IMR-90 (cell line): ENCODE results near the gene ZDHHC8. TPM values are rescaled to one million over a fixed set of nuclear protein-coding genes. Genes with fewer than 3 reads are reported as not detected.

Experiments used
- ATAC-seq: fragments of 200-7000 bp; cut with Tn5 transposase; 2 replicates; pipeline ENCODE4 v1.9.1; 2020; ENCODE audit warnings: low read depth, mild to moderate bottlenecking, moderate library complexity
- BruUV-seq: library from RNA; stranded (reverse); fragments of 400-500 nt; replicated peaks from 2 replicates; lab custom pipeline; 2021; lab: Mats Ljungman, UMichigan
- CTCF ChIA-PET: fragments of 300-600 bp; formaldehyde crosslinking; extraction: SDS; loops from one replicate; lab custom pipeline; 2021; ENCODE audit warnings: antibody characterized with exemption; lab: Yijun Ruan, JAX
- POLR2A ChIA-PET: fragments of 300-600 bp; sonication (Branson Sonifier 250); formaldehyde crosslinking; loops from one replicate; lab custom pipeline; 2022; ENCODE audit warnings: antibody characterized with exemption; ENCODE audit not compliant: unreplicated experiment; lab: Charles Lee
- DNase-seq: peaks from one replicate; pipeline ENCODE4 v3.0.0; 2013
- H2AFZ ChIP-seq: replicated peaks from 2 replicates; pipeline ENCODE3; 2013; ENCODE audit warnings: low read length, mild to moderate bottlenecking; ENCODE audit not compliant: poor library complexity
- H2AK5ac ChIP-seq: 2 replicates; pipeline ENCODE4 v1.6.1; 2013; ENCODE audit warnings: low read depth, low read length, inconsistent platforms
- H2AK9ac ChIP-seq: replicated peaks from 2 replicates; pipeline ENCODE3; 2013; ENCODE audit warnings: mild to moderate bottlenecking, low read depth, low read length, moderate library complexity; ENCODE audit not compliant: poor library complexity
- H2BK120ac ChIP-seq: 2 replicates; pipeline ENCODE4 v1.6.1; 2013; ENCODE audit warnings: low read depth, low read length, inconsistent platforms
- H2BK15ac ChIP-seq: 3 replicates; pipeline ENCODE4 v1.6.1; 2013; ENCODE audit warnings: low read depth, low read length, inconsistent platforms
- H2BK20ac ChIP-seq: 2 replicates; pipeline ENCODE4 v1.6.1; 2013; ENCODE audit warnings: low read depth, mild to moderate bottlenecking, inconsistent platforms, low read length, moderate library complexity
- H2BK5ac ChIP-seq: 2 replicates; pipeline ENCODE4 v1.6.1; 2013; ENCODE audit warnings: mild to moderate bottlenecking, low read depth, low read length, inconsistent platforms; ENCODE audit not compliant: poor library complexity, severe bottlenecking
- H3K14ac ChIP-seq: replicated peaks from 2 replicates; pipeline ENCODE4 v1.6.1; 2013; ENCODE audit warnings: low read depth, low read length, inconsistent platforms
- H3K18ac ChIP-seq: 2 replicates; pipeline ENCODE4 v1.6.1; 2013; ENCODE audit warnings: low read depth, low read length, control low read depth
- H3K23ac ChIP-seq: 2 replicates; pipeline ENCODE4 v1.6.1; 2013; ENCODE audit warnings: low read depth, low read length, inconsistent platforms
- H3K27ac ChIP-seq: 2 replicates; pipeline ENCODE4 v1.5.1; 2013; ENCODE audit warnings: mild to moderate bottlenecking, control low read depth, low read length; ENCODE audit not compliant: insufficient read depth
- H3K27me3 ChIP-seq: 2 replicates; pipeline ENCODE4 v1.6.1; 2013; ENCODE audit warnings: low read length; ENCODE audit not compliant: control insufficient read depth, insufficient read depth
- H3K36me3 ChIP-seq: 2 replicates; pipeline ENCODE4 v1.6.1; 2013; ENCODE audit warnings: low read length, mixed read lengths; ENCODE audit not compliant: control insufficient read depth, insufficient read depth
- H3K4ac ChIP-seq: 2 replicates; pipeline ENCODE4 v1.6.1; 2013; ENCODE audit warnings: low read depth, low read length, inconsistent platforms
- H3K4me1 ChIP-seq: 2 replicates; pipeline ENCODE4 v1.6.1; 2013; ENCODE audit warnings: low read length, mixed read lengths; ENCODE audit not compliant: control insufficient read depth, insufficient read depth
- H3K4me2 ChIP-seq: 2 replicates; pipeline ENCODE4 v1.6.1; 2013; ENCODE audit warnings: low read depth, mild to moderate bottlenecking, control low read depth, low read length, moderate library complexity
- H3K4me3 ChIP-seq: 2 replicates; pipeline ENCODE4 v1.5.1; 2013; ENCODE audit warnings: low read depth, mild to moderate bottlenecking, control low read depth, low read length, moderate library complexity; ENCODE audit not compliant: insufficient read depth
- H3K56ac ChIP-seq: 2 replicates; pipeline ENCODE4 v1.6.1; 2013; ENCODE audit warnings: low read length, inconsistent platforms; ENCODE audit not compliant: insufficient read depth; ENCODE audit errors: extremely low read depth
- H3K79me1 ChIP-seq, 2 experiments: 2 replicates each; pipeline ENCODE4 v1.6.1; 2013; ENCODE audit warnings: low read length in 2 of 2, inconsistent platforms in 1 of 2, low read depth in 1 of 2
- H3K9ac ChIP-seq: 2 replicates; pipeline ENCODE4 v1.6.1; 2013; ENCODE audit warnings: low read depth, low read length, control low read depth
- H3K9me1 ChIP-seq: 2 replicates; pipeline ENCODE4 v1.6.1; 2013; ENCODE audit warnings: low read length, inconsistent platforms; ENCODE audit not compliant: insufficient read depth
- H3K9me3 ChIP-seq: 2 replicates; pipeline ENCODE4 v1.6.1; 2013; ENCODE audit warnings: low read length; ENCODE audit not compliant: control insufficient read depth, insufficient read depth
- H4K20me1 ChIP-seq: 2 replicates; pipeline ENCODE4 v1.6.1; 2013; ENCODE audit warnings: low read length, inconsistent platforms; ENCODE audit not compliant: insufficient read depth
- H4K5ac ChIP-seq: 2 replicates; pipeline ENCODE4 v1.6.1; 2013; ENCODE audit warnings: mild to moderate bottlenecking, low read depth, low read length, control low read depth
- H4K8ac ChIP-seq, 2 experiments: 2 replicates each; pipeline ENCODE4 v1.6.1; 2013; ENCODE audit warnings: low read depth in 2 of 2, low read length in 2 of 2, control low read depth in 1 of 2, inconsistent platforms in 1 of 2
- H4K91ac ChIP-seq: 2 replicates; pipeline ENCODE4 v1.6.1; 2013; ENCODE audit warnings: low read depth, low read length, inconsistent platforms; ENCODE audit not compliant: insufficient read depth
- CHD1 ChIP-seq: IDR thresholded peaks from 2 replicates; pipeline ENCODE4 v1.6.1; 2012; ENCODE audit warnings: low read depth, low read length, improper control_type of control experiment
- WGBS, 2 experiments: methylation state at CpG; one replicate each; pipeline versions ENCODE4 v1.1.5 to v1.1.7; 2013; ENCODE audit warnings: missing lambda C conversion rate in 2 of 2; ENCODE audit not compliant: insufficient read length in 1 of 2; ENCODE audit errors: extremely low coverage in 2 of 2; 5-methylcytosine and 5-hydroxymethylcytosine counted together
- dilution Hi-C: fragments of 300-500 bp; cut with HindIII; formaldehyde crosslinking; loops from one replicate; pipeline ENCODE4 v1.14.3; 2018; ENCODE audit warnings: low sequenced_read_pairs; ENCODE audit not compliant: unreplicated experiment
- in situ Hi-C: fragments of 300-500 bp; cut with MboI; formaldehyde crosslinking; loops from 3 replicates; pipeline ENCODE4 v1.14.3; 2019; ENCODE audit warnings: low sequenced_read_pairs, inconsistent platforms, mixed read lengths
- intact Hi-C: fragments of 100-400 bp; cut with micrococcal nuclease; formaldehyde crosslinking; loops from 2 replicates; pipeline ENCODE4 v1.10.0; 2022
- polyA plus RNA-seq, 3 experiments: library from polyadenylated mRNA; depleted of rRNA; stranded (reverse); fragments of >200 nt; gene quantifications; 2 replicates each; pipeline ENCODE4 v1.2.3, GENCODE V29; 2012; ENCODE audit warnings: low replicate concordance in 1 of 3
- total RNA-seq: library from RNA; depleted of rRNA; stranded (reverse); fragments of >200 nt; gene quantifications from 2 replicates; pipeline ENCODE4 v1.2.3, GENCODE V29; 2012

Gene ZDHHC8
- total and polyA plus RNA-seq, 2 of the 4 experiments (the other 2 are of a cell fraction): 2.5 to 72.6 TPM

- 77% methylated on average over 20 of the region's 27 CpGs; no CpG with 5 or more reads in 1 of the 2 experiments for WGBS, 2 experiments
- no peaks in the 10 kb centered on the region for H3K4me1 ChIP-seq
- no peaks in the 10 kb centered on the region for H3K9me3 ChIP-seq
- no peak overlapping the region for H2AK5ac ChIP-seq
- no peak for TF ChIP-seq CHD1
- H3K4ac ChIP-seq: no peak overlapping the region
- H3K23ac ChIP-seq: no peak overlapping the region
- H3K4me2 ChIP-seq: no peak overlapping the region
- H3K79me1 ChIP-seq: no peaks in the 10 kb centered on the region
- no peaks in the 10 kb centered on the region for H3K9me1 ChIP-seq
- no peak overlapping the region for H4K5ac ChIP-seq
- H3K56ac ChIP-seq: no peak overlapping the region
- ChIA-PET POLR2A (no interaction called here), CTCF (no interaction called here)
- intact Hi-C loops (loop anchor here (5.0 kb wide), 1 partner anchor 88 kb away; the partner anchor contains the start of gene RTN4R), dilution Hi-C loops (no loop called here), in situ Hi-C loops (no loop called here)
- H2BK15ac ChIP-seq: no peak overlapping the region
- H3K14ac ChIP-seq: no peak overlapping the region
- H2AFZ ChIP-seq: peak overlapping the region; percentile 43
- H4K91ac ChIP-seq: no peak overlapping the region
- H2BK20ac ChIP-seq: no peak overlapping the region
- no peak overlapping the region for H3K18ac ChIP-seq
- H4K20me1 ChIP-seq: no peaks in the 10 kb centered on the region
- ATAC-seq (no peak), DNase-seq (no peak)
- H4K8ac ChIP-seq: no peak overlapping the region
- BruUV-seq: no TSS peak
- H2BK120ac ChIP-seq: no peak overlapping the region
- H3K4me3 ChIP-seq: no peak overlapping the region
- H2AK9ac ChIP-seq: no peak overlapping the region
- no peak overlapping the region for H3K9ac ChIP-seq
- H2BK5ac ChIP-seq: no peak overlapping the region
- H3K27ac ChIP-seq: no peak overlapping the region
- H3K27me3 ChIP-seq: peaks cover 39% of the 10 kb centered on the region
- no peaks in the 10 kb centered on the region for H3K36me3 ChIP-seq
Observed at GRCh38 chr22:20179455-20180244, 48.0 kb downstream of the ZDHHC8 start.
